HepG2 (cell line): ENCODE measurements around the gene RNF123. TPM values are rescaled to one million over a fixed set of nuclear protein-coding genes. Genes with fewer than 3 reads are reported as not detected.
A peak's percentile ranks its signal among the peaks of the same experiment; 100 is the strongest.

ENCODE experiments used
- AGO1 ChIP-seq: fragments of 200-400 bp; formaldehyde crosslinking; IDR thresholded peaks from 2 replicates; pipeline ENCODE4 v1.6.1; 2017; ENCODE audit warnings: mild to moderate bottlenecking, low read depth, low read length, moderate library complexity; ENCODE audit not compliant: poor library complexity, severe bottlenecking
- ARNTL ChIP-seq: sonication (generic); formaldehyde crosslinking; IDR thresholded peaks from 2 replicates; pipeline ENCODE4 v1.4.0; 2020; ENCODE audit warnings: mild to moderate bottlenecking, missing genetic modification reagents
- ATRX ChIP-seq: sonication (generic); formaldehyde crosslinking; IDR thresholded peaks from 2 replicates; pipeline ENCODE4 v1.4.0; 2020; ENCODE audit warnings: missing genetic modification reagents, borderline replicate concordance
- BCL3 ChIP-seq: sonication (generic); formaldehyde crosslinking; IDR thresholded peaks from 2 replicates; pipeline ENCODE4 v1.5.1; 2020; ENCODE audit warnings: mild to moderate bottlenecking, missing genetic modification reagents, moderate library complexity
- BRF2 ChIP-seq: sonication (generic); formaldehyde crosslinking; IDR thresholded peaks from 2 replicates; pipeline ENCODE4 v1.8.1; 2022; ENCODE audit warnings: mild to moderate bottlenecking, missing genetic modification reagents
- CENPT ChIP-seq: sonication (generic); formaldehyde crosslinking; IDR thresholded peaks from 2 replicates; pipeline ENCODE4 v1.8.0; 2022; ENCODE audit warnings: low read depth, mild to moderate bottlenecking, moderate library complexity, missing genetic modification reagents
- ELF1 ChIP-seq: sonication (generic); formaldehyde crosslinking; IDR thresholded peaks from 2 replicates; pipeline ENCODE4 v1.4.0; 2020; ENCODE audit warnings: missing genetic modification reagents
- ELF4 ChIP-seq: sonication (generic); formaldehyde crosslinking; IDR thresholded peaks from 2 replicates; pipeline ENCODE4 v1.5.0; 2020; ENCODE audit warnings: missing genetic modification reagents, mild to moderate bottlenecking, moderate library complexity, borderline replicate concordance
- FOSL1 ChIP-seq: sonication (generic); formaldehyde crosslinking; IDR thresholded peaks from 2 replicates; pipeline ENCODE4 v1.9.0; 2021; ENCODE audit warnings: missing genetic modification reagents, borderline replicate concordance
- FOXA1 ChIP-seq, 2 experiments: fragments of 450-650 bp in 1 of 2; sonication (generic) in 1 of 2; formaldehyde crosslinking in 1 of 2; IDR thresholded peaks; 2 replicates each; pipeline versions ENCODE4 v1.4.0 to v1.6.1; 2016 to 2020; ENCODE audit warnings: missing genetic modification reagents in 1 of 2
- KMT2B ChIP-seq: IDR thresholded peaks from 2 replicates; pipeline ENCODE4 v1.6.1; 2016; ENCODE audit warnings: missing genetic modification reagents, missing compliant biosample characterization
- MBD4 ChIP-seq: IDR thresholded peaks from 2 replicates; pipeline ENCODE4 v1.6.1; 2012; ENCODE audit warnings: low read length, inconsistent platforms, borderline replicate concordance
- NONO ChIP-seq, 2 experiments: fragments of 450-650 bp in 1 of 2; sonication (generic) in 1 of 2; formaldehyde crosslinking in 1 of 2; IDR thresholded peaks in 1 of 2; conservative IDR thresholded peaks in 1 of 2; 2 replicates each; pipeline versions ENCODE4 v1.6.1 to v1.8.0; 2017 to 2022; ENCODE audit warnings: mild to moderate bottlenecking in 1 of 2, missing genetic modification reagents in 1 of 2, moderate library complexity in 1 of 2
- NR0B2 ChIP-seq: sonication (generic); formaldehyde crosslinking; IDR thresholded peaks from 2 replicates; pipeline ENCODE4 v1.4.0; 2020; ENCODE audit warnings: mild to moderate bottlenecking, missing genetic modification reagents
- NR2C2 ChIP-seq: sonication (generic); formaldehyde crosslinking; IDR thresholded peaks from 2 replicates; pipeline ENCODE4 v1.4.0; 2020; ENCODE audit warnings: missing genetic modification reagents, mild to moderate bottlenecking, moderate library complexity, borderline replicate concordance
- PCBP1 ChIP-seq: fragments of 200-400 bp; formaldehyde crosslinking; IDR thresholded peaks from 2 replicates; pipeline ENCODE4 v1.6.1; 2017; ENCODE audit warnings: mild to moderate bottlenecking, low read depth, low read length, borderline replicate concordance
- POGZ ChIP-seq: sonication (generic); formaldehyde crosslinking; IDR thresholded peaks from 2 replicates; pipeline ENCODE4 v1.4.0; 2020; ENCODE audit warnings: mild to moderate bottlenecking, missing genetic modification reagents
- POLR2AphosphoS2 ChIP-seq: IDR thresholded peaks from 2 replicates; pipeline ENCODE4 v1.6.1; 2011; ENCODE audit warnings: low read depth, low read length, improper control_type of control experiment
- REL ChIP-seq: sonication (generic); formaldehyde crosslinking; conservative IDR thresholded peaks from 2 replicates; pipeline ENCODE4 v1.8.0; 2022; ENCODE audit warnings: mild to moderate bottlenecking, missing genetic modification reagents, moderate library complexity
- RFX1 ChIP-seq: fragments of 450-650 bp; IDR thresholded peaks from 2 replicates; pipeline ENCODE4 v1.6.1; 2017
- SMARCE1 ChIP-seq: fragments of 450-650 bp; IDR thresholded peaks from 2 replicates; pipeline ENCODE4 v1.6.1; 2017; ENCODE audit warnings: borderline replicate concordance
- ZNF24 ChIP-seq: fragments of 450-650 bp; IDR thresholded peaks from 2 replicates; pipeline ENCODE4 v1.6.1; 2017; ENCODE audit warnings: antibody characterized with exemption, mild to moderate bottlenecking
- ZSCAN31 ChIP-seq: sonication (generic); formaldehyde crosslinking; IDR thresholded peaks from 2 replicates; pipeline ENCODE4 v1.5.0; 2020; ENCODE audit warnings: low read depth, mild to moderate bottlenecking, missing genetic modification reagents
- polyA plus RNA-seq, 8 experiments: library from polyadenylated mRNA; depleted of rRNA in 3 of 8; stranded (reverse) in 7 of 8; unstranded in 1 of 8; fragments of >200 nt; fragmentation: Illumina TruSeq in 4 of 8; extraction: Trizol in 4 of 8; gene quantifications; 2 replicates each; pipeline versions ENCODE4 v1.2.1 to v1.2.3, GENCODE V29; 2011 to 2016; ENCODE audit warnings: low read depth in 4 of 8, missing spikeins in 1 of 8, mixed read lengths in 1 of 8; ENCODE audit not compliant: insufficient read depth in 1 of 8
- total RNA-seq, 5 experiments: library from RNA; depleted of rRNA; stranded (reverse); fragments of >200 nt; fragmentation: Illumina TruSeq; extraction: Trizol; gene quantifications; 2 replicates each; pipeline ENCODE4 v1.2.3, GENCODE V29; 2016; ENCODE audit warnings: low read depth in 1 of 5
- TF ChIP-seq, protein P1 (sequence below): sonication (generic); formaldehyde crosslinking; IDR thresholded peaks from 2 replicates; pipeline ENCODE4 v1.5.0; 2020; ENCODE audit warnings: missing genetic modification reagents
- TF ChIP-seq, protein P2 (sequence below): sonication (generic); formaldehyde crosslinking; IDR thresholded peaks from 2 replicates; pipeline ENCODE4 v1.4.0; 2020; ENCODE audit warnings: missing genetic modification reagents

The RNF123 gene
- total and polyA plus RNA-seq, 2 of the 13 experiments (the other 11 are each of a cell fraction or from before 2014, with no cell fraction given): 29.9 to 82.2 TPM

- no peak for TF ChIP-seq NONO (IDR thresholded peaks at IDR 0.05)
- TF ChIP-seq NONO (CRISPR knock-in tag; conservative IDR thresholded peaks at IDR 0.05): peak; percentile 88
- peak; percentile 54; the same call in 1 of the 2 replicates for TF ChIP-seq ZSCAN31 (CRISPR knock-in tag)
- peak; percentile 97 for TF ChIP-seq AGO1
- TF ChIP-seq KMT2B (CRISPR knock-in tag): peak; percentile 89
- TF ChIP-seq RFX1: no peak
- TF ChIP-seq REL (CRISPR knock-in tag): no peak
- TF ChIP-seq, protein P1, sequence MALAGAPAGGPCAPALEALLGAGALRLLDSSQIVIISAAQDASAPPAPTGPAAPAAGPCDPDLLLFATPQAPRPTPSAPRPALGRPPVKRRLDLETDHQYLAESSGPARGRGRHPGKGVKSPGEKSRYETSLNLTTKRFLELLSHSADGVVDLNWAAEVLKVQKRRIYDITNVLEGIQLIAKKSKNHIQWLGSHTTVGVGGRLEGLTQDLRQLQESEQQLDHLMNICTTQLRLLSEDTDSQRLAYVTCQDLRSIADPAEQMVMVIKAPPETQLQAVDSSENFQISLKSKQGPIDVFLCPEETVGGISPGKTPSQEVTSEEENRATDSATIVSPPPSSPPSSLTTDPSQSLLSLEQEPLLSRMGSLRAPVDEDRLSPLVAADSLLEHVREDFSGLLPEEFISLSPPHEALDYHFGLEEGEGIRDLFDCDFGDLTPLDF: no peak
- TF ChIP-seq POGZ (CRISPR knock-in tag): 0 out of 2 replicates have a peak, but pooled peaks have one; percentile 28
- no peak for TF ChIP-seq FOXA1 (IDR thresholded peaks at IDR 0.05)
- peak; percentile 32; the same call in 1 of the 2 replicates for TF ChIP-seq FOXA1 (CRISPR knock-in tag; IDR thresholded peaks at IDR 0.05)
- TF ChIP-seq ELF4 (CRISPR knock-in tag): no peak
- TF ChIP-seq ARNTL (CRISPR knock-in tag): peak; percentile 66; the same call in 1 of the 2 replicates
- no peak for TF ChIP-seq BCL3 (CRISPR knock-in tag)
- no peak for TF ChIP-seq NR0B2 (CRISPR knock-in tag)
- TF ChIP-seq PCBP1: no peak
- TF ChIP-seq BRF2 (CRISPR knock-in tag): no peak
- no peak for TF ChIP-seq POLR2AphosphoS2
- no peak for TF ChIP-seq FOSL1 (CRISPR knock-in tag)
- TF ChIP-seq ELF1: peak; percentile 76
- no peak for TF ChIP-seq ATRX (CRISPR knock-in tag)
- TF ChIP-seq, protein P2, sequence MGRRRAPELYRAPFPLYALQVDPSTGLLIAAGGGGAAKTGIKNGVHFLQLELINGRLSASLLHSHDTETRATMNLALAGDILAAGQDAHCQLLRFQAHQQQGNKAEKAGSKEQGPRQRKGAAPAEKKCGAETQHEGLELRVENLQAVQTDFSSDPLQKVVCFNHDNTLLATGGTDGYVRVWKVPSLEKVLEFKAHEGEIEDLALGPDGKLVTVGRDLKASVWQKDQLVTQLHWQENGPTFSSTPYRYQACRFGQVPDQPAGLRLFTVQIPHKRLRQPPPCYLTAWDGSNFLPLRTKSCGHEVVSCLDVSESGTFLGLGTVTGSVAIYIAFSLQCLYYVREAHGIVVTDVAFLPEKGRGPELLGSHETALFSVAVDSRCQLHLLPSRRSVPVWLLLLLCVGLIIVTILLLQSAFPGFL: no peak
- no peak for TF ChIP-seq MBD4
- peak; percentile 86 for TF ChIP-seq NR2C2 (CRISPR knock-in tag)
- TF ChIP-seq CENPT: no peak
- TF ChIP-seq SMARCE1: no peak
- no peak for TF ChIP-seq ZNF24
Observed at GRCh38 chr3:49689046-49689907, at the start of gene RNF123, which contains the start of gene MST1 (continued).
